Measurements from ENCODE around the gene ABCG2.

DNA sequence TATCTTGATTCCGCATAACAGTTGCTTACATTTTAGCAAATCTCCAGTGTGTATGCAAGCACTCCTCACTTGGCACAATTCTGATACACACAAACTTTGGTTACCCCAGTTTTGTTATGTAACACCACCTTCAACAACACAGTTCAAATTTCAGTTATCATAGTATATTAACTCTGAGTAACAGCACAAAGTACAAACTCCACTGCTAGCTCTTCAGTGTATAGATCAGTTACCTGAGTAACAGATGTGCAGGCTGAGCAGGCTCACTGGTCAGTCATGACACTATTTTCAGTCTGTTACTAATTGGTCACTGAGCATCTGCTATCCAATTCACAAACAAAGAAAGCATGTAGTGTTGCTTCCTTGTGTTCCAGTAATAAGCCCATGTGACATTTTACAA, 95.6 kb downstream of the ABCG2 start:
- TF ChIP-seq, protein P1, sequence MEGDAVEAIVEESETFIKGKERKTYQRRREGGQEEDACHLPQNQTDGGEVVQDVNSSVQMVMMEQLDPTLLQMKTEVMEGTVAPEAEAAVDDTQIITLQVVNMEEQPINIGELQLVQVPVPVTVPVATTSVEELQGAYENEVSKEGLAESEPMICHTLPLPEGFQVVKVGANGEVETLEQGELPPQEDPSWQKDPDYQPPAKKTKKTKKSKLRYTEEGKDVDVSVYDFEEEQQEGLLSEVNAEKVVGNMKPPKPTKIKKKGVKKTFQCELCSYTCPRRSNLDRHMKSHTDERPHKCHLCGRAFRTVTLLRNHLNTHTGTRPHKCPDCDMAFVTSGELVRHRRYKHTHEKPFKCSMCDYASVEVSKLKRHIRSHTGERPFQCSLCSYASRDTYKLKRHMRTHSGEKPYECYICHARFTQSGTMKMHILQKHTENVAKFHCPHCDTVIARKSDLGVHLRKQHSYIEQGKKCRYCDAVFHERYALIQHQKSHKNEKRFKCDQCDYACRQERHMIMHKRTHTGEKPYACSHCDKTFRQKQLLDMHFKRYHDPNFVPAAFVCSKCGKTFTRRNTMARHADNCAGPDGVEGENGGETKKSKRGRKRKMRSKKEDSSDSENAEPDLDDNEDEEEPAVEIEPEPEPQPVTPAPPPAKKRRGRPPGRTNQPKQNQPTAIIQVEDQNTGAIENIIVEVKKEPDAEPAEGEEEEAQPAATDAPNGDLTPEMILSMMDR (IDR thresholded peaks at IDR 0.05) = no peak
- TF ChIP-seq POLR2AphosphoS5 (IDR thresholded peaks at IDR 0.05) = no peak
- TF ChIP-seq POLR2A (IDR thresholded peaks at IDR 0.05) = no peak

All from prostate gland (tissue), 2 donors.